ENCODE data around the gene TMOD3. TPM values are rescaled to one million over a fixed set of nuclear protein-coding genes. Genes with fewer than 3 reads are reported as not detected.

The TMOD3 gene
- total and polyA plus RNA-seq, 2 experiments from 2014 or later, result 27.2 to 38.3 TPM

DNA sequence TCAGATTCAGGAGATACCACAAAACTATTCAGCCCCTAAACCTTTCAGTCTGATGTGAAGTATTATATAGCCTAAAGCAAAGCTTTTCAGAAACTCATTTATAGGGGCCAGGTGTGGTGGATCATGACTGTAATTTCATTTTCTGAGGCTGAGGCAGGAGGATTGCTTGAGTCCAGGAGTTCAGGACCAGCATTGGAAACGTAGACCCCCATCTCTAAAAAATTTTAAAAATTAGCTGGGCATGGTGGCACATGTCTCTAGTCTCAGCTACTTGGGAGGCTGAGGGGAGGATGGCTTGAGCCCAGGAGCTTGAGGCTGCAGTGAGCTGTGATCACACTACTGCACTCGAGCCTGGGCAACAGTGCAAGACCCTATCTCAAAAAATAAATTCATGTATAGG lies 60.0 kb downstream of the TMOD3 start:
- Histone ChIP-seq H3K4me3 (no peak overlapping the region), H3K36me3 (replicated peaks; ENCODE audit: insufficient read depth, low read depth) (no peaks in the 10 kb centered on the region), H3K27ac (no peak overlapping the region), H3K4me2 (no peak overlapping the region), H4K20me1 (ENCODE audit: insufficient read depth, poor library complexity, severe bottlenecking) (no peaks in the 10 kb centered on the region), H3K9me2 (replicated peaks; ENCODE audit: insufficient read depth) (no peaks in the 10 kb centered on the region), H3K79me2 (peaks cover 2% of the 10 kb centered on the region), H2AFZ (no peak overlapping the region), H3K4me1 (ENCODE audit: insufficient read depth) (peaks cover 4% of the 10 kb centered on the region), H3K9me3 (ENCODE audit: low read depth) (no peaks in the 10 kb centered on the region), H3K27me3 (no peaks in the 10 kb centered on the region)
- TF ChIP-seq EZH2phosphoT487 (IDR thresholded peaks at IDR 0.05; ENCODE audit: low read depth, severe bottlenecking, unreplicated experiment) (no peak), EZH2 (IDR thresholded peaks at IDR 0.05; ENCODE audit: borderline replicate concordance) (no peak)
- DNase-seq (ENCODE audit: low spot score), result no peak
- WGBS (ENCODE audit: low lambda C conversion rate, missing lambda C conversion rate), result 98% methylated on average over 2 of the region's 2 CpGs

DNA sequence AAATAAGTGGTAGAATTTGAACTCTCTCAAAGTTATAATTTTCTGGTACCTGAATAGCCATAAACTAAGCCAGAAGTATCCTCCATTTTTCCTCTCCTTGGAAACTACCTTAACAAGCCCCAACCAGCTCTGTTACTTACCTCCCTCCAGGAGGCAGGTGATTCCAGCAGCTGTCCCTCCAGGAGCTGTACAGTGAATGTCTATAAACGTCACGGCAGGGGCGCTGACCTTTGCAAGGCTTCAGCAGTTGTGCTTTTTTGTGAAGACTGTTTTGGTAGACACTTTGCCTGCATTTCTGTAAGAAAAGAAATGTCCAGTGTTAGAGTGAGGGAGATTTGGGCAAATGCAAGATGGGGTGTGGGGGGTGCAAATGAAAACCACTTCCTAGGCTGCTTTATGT lies 75.0 kb downstream of the TMOD3 start:
- WGBS (ENCODE audit: low lambda C conversion rate, missing lambda C conversion rate), result 76% methylated on average over 3 of the region's 3 CpGs
- no peak overlapping the region for H2AFZ ChIP-seq
- no peaks in the 10 kb centered on the region for H3K4me1 ChIP-seq (ENCODE audit: insufficient read depth)
- H4K20me1 ChIP-seq (ENCODE audit: insufficient read depth, poor library complexity, severe bottlenecking), result no peaks in the 10 kb centered on the region
- DNase-seq (ENCODE audit: low spot score), result no peak
- no peaks in the 10 kb centered on the region for H3K9me3 ChIP-seq (ENCODE audit: low read depth)
- H3K36me3 ChIP-seq (replicated peaks; ENCODE audit: insufficient read depth, low read depth), result no peaks in the 10 kb centered on the region
- no peaks in the 10 kb centered on the region for H3K9me2 ChIP-seq (replicated peaks; ENCODE audit: insufficient read depth)
- no peak for TF ChIP-seq EZH2 (IDR thresholded peaks at IDR 0.05; ENCODE audit: borderline replicate concordance)
- no peak overlapping the region for H3K27ac ChIP-seq
- no peaks in the 10 kb centered on the region for H3K27me3 ChIP-seq
- no peak overlapping the region for H3K4me2 ChIP-seq
- no peak overlapping the region for H3K4me3 ChIP-seq
- H3K79me2 ChIP-seq, result no peaks in the 10 kb centered on the region

DNA sequence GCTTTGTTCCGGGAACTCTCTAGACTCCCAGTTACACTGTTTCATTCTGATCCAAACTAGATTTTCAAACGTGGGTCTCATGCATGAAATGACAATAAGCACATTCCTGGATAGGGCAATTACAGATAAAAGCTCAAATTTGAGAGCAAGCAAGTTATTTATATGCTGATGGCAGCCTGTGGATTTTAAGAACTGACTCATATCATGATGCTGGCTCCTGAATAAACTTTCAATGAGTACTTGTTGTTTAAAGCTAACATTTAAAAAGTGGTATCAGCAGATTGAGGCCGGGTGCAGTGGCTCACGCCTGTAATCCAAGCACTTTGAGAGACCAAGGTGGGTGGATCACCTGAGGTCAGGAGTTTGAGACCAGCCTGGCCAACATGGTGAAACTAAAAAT lies 75.5 kb downstream of the TMOD3 start:
- no peaks in the 10 kb centered on the region for H3K27me3 ChIP-seq
- no peak overlapping the region for H2AFZ ChIP-seq
- TF ChIP-seq EZH2 (IDR thresholded peaks at IDR 0.05; ENCODE audit: borderline replicate concordance) (no peak), EZH2phosphoT487 (IDR thresholded peaks at IDR 0.05; ENCODE audit: low read depth, severe bottlenecking, unreplicated experiment) (no peak)
- TF ChIP-seq, protein P1, sequence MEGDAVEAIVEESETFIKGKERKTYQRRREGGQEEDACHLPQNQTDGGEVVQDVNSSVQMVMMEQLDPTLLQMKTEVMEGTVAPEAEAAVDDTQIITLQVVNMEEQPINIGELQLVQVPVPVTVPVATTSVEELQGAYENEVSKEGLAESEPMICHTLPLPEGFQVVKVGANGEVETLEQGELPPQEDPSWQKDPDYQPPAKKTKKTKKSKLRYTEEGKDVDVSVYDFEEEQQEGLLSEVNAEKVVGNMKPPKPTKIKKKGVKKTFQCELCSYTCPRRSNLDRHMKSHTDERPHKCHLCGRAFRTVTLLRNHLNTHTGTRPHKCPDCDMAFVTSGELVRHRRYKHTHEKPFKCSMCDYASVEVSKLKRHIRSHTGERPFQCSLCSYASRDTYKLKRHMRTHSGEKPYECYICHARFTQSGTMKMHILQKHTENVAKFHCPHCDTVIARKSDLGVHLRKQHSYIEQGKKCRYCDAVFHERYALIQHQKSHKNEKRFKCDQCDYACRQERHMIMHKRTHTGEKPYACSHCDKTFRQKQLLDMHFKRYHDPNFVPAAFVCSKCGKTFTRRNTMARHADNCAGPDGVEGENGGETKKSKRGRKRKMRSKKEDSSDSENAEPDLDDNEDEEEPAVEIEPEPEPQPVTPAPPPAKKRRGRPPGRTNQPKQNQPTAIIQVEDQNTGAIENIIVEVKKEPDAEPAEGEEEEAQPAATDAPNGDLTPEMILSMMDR (IDR thresholded peaks at IDR 0.05; ENCODE audit: poor library complexity), result no peak
- H3K4me1 ChIP-seq (ENCODE audit: insufficient read depth), result no peaks in the 10 kb centered on the region
- H3K9me3 ChIP-seq (ENCODE audit: low read depth), result no peaks in the 10 kb centered on the region
- H3K27ac ChIP-seq, result no peak overlapping the region
- H3K79me2 ChIP-seq, result no peaks in the 10 kb centered on the region
- no peak overlapping the region for H3K4me3 ChIP-seq
- H3K36me3 ChIP-seq (replicated peaks; ENCODE audit: insufficient read depth, low read depth), result no peaks in the 10 kb centered on the region
- no peak overlapping the region for H3K4me2 ChIP-seq
- DNase-seq (ENCODE audit: low spot score), result no peak
- no peaks in the 10 kb centered on the region for H4K20me1 ChIP-seq (ENCODE audit: insufficient read depth, poor library complexity, severe bottlenecking)
- 80% methylated on average over 4 of the region's 4 CpGs for whole genome bisulfite sequencing (ENCODE audit: low lambda C conversion rate, missing lambda C conversion rate)
- no peaks in the 10 kb centered on the region for H3K9me2 ChIP-seq (replicated peaks; ENCODE audit: insufficient read depth)

DNA sequence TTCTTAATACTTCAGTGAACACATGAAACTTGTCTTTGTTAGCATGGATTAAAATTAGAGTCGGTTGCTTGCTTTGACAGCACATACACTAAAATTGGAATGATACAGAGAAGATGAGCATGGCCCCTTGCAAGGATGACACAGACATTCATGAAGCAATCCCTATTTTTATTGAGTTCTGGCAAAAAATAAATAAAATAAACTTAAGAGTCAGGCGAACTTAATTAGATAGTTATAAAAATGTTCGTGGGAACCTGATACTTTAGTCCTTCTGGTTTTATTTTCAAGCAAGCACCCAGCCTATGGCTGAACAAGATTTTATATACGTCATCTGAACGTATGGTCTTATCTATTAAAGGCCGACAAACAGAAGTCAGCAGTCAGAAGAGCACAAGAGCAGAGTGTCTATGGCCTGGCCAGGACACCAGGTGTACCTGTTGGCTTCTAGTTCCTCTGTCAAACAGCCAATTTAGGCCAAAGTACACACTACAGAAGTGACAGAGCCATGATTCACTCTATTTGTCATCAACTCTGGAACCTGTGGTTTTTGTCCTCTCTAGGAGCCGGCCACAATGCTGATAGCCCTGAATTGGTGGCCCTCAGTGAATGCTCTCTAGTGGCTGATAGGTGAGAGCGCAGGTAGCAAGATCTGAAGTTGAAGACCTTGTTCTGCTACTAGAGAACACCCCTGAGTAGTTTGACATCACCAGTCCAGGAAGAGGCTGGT lies 77.8 kb downstream of the TMOD3 start:
- DNase-seq (ENCODE audit: low spot score), result peak; percentile 81
- no peaks in the 10 kb centered on the region for H3K36me3 ChIP-seq (replicated peaks; ENCODE audit: insufficient read depth, low read depth)

More for the DNA sequence above, 77.8 kb downstream of the TMOD3 start:
- H3K27ac ChIP-seq, result peak overlapping the region; percentile 73
- H3K4me3 ChIP-seq, result no peak overlapping the region
- no peaks in the 10 kb centered on the region for H3K9me3 ChIP-seq (ENCODE audit: low read depth)
- 60% methylated on average over 8 of the region's 8 CpGs for WGBS (ENCODE audit: low lambda C conversion rate, missing lambda C conversion rate)
- H2AFZ ChIP-seq, result no peak overlapping the region
- H3K4me1 ChIP-seq (ENCODE audit: insufficient read depth), result no peaks in the 10 kb centered on the region
- H3K79me2 ChIP-seq, result no peaks in the 10 kb centered on the region
- H4K20me1 ChIP-seq (ENCODE audit: insufficient read depth, poor library complexity, severe bottlenecking), result no peaks in the 10 kb centered on the region
- no peaks in the 10 kb centered on the region for H3K9me2 ChIP-seq (replicated peaks; ENCODE audit: insufficient read depth)
- no peak overlapping the region for H3K4me2 ChIP-seq
- TF ChIP-seq EZH2phosphoT487 (IDR thresholded peaks at IDR 0.05; ENCODE audit: low read depth, severe bottlenecking, unreplicated experiment) (no peak), EZH2 (IDR thresholded peaks at IDR 0.05; ENCODE audit: borderline replicate concordance) (no peak)
- TF ChIP-seq, protein P1 (IDR thresholded peaks at IDR 0.05; ENCODE audit: poor library complexity), result peak; percentile 33
- no peaks in the 10 kb centered on the region for H3K27me3 ChIP-seq
